ENCODE data around the gene CREBBP. TPM values are rescaled to one million over a fixed set of nuclear protein-coding genes. Genes with fewer than 3 reads are reported as not detected.

The CREBBP gene
- total and polyA plus RNA-seq, 2 experiments from 2014 or later, result 36.9 to 54.8 TPM

DNA sequence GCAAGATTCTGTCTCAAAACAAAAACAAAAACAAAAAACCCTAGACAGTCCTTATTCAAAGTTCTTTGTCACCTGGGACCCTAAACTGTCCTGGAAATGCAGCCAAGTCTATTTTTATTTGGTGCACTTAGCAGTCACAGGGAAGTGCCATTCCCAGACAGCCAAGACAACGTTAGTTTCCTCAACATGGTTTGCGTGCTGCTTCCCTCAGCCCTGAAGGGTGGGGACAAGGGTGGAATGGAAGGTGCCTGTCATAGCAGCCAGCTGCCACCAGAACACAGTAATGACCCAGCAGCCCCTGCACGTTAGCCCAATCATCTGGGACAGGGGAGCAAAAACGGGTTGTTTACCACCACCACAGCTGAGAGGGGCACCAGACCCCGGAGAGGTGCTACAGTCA lies 16.9 kb downstream of the CREBBP start:
- H3K27ac Mint-ChIP-seq, result no peak overlapping the region
- H4K20me1 ChIP-seq (replicated peaks; ENCODE audit: insufficient read depth), result peaks cover 75% of the 10 kb centered on the region
- H3K36me3 Mint-ChIP-seq (ENCODE audit: low read depth), result no peaks in the 10 kb centered on the region
- H3K9me2 ChIP-seq (ENCODE audit: insufficient read depth), result no peaks in the 10 kb centered on the region
- peak overlapping the region; percentile 62; the same call in 1 of the 2 replicates for H3K27ac ChIP-seq (ENCODE audit: low read depth)
- DNase-seq (ENCODE audit: low spot score) (no peak), ATAC-seq (peak; percentile 35)
- peaks cover under 1% of the 10 kb centered on the region for H3K27me3 Mint-ChIP-seq (ENCODE audit: insufficient read depth, low read depth, poor library complexity)
- H3K36me3 ChIP-seq (ENCODE audit: insufficient read depth), result no peaks in the 10 kb centered on the region
- no peak overlapping the region for H3K4me3 Mint-ChIP-seq
- no peak overlapping the region for H3K4me3 ChIP-seq
- H3K4me1 Mint-ChIP-seq, result peaks cover 42% of the 10 kb centered on the region
- peaks cover 29% of the 10 kb centered on the region for H3K4me1 ChIP-seq (ENCODE audit: insufficient read depth)
- H3K9me3 Mint-ChIP-seq, result no peaks in the 10 kb centered on the region
- TF ChIP-seq ZNF331 (CRISPR knock-in tag; IDR thresholded peaks at IDR 0.05; ENCODE audit: low read depth) (no peak), STAT1 (IDR thresholded peaks at IDR 0.05; ENCODE audit: unreplicated experiment) (no peak)
- no peak overlapping the region for H2AFZ ChIP-seq
- no peak overlapping the region for H3K4me2 ChIP-seq
- no peaks in the 10 kb centered on the region for H3K27me3 ChIP-seq (ENCODE audit: insufficient read depth)
- peaks cover 100% of the 10 kb centered on the region for H3K79me2 ChIP-seq (replicated peaks; ENCODE audit: insufficient read depth)
- no peaks in the 10 kb centered on the region for H3F3A ChIP-seq (replicated peaks; ENCODE audit: low read depth)

DNA sequence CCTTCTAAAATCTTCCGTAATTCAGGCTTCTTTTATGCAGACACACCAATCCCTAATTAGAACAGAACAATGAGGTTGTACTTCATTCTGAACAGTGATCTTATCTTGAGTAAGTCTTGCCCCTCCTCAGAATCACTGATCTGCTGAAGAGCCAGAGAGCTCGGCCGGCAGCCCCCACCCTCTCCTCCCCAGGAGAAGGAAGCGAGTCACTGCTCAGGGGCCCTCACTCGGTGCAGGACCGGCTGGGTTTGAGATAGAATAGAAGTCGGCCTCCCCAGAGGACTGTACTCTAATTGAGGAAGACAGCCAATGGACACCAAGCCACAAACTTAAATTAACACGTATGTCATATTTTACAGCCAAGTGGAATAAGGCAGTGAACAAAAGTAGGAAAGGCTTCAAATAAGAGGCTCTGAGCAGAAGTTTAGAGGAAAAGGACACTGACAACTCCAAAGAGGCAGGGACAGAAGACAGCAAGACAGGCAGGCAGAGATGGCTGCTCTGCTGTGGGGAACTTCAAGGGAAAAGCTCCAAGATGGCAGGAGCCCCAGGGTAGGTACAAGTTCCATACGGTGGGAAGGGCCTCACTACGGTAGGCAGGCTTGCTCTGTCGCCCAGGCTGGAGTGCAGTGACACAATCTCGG lies 18.6 kb downstream of the CREBBP start:
- peaks cover 80% of the 10 kb centered on the region for H4K20me1 ChIP-seq (replicated peaks; ENCODE audit: insufficient read depth)
- no peaks in the 10 kb centered on the region for H3K27me3 ChIP-seq (ENCODE audit: insufficient read depth)
- H3K27ac ChIP-seq (ENCODE audit: low read depth), result no peak overlapping the region; the same call in 1 of the 2 replicates
- H3K36me3 ChIP-seq (ENCODE audit: insufficient read depth), result no peaks in the 10 kb centered on the region
- Mint-ChIP-seq H3K36me3 (ENCODE audit: low read depth) (no peaks in the 10 kb centered on the region), H3K4me3 (no peak overlapping the region), H3K27me3 (ENCODE audit: insufficient read depth, low read depth, poor library complexity) (no peaks in the 10 kb centered on the region), H3K9me3 (no peaks in the 10 kb centered on the region), H3K27ac (no peak overlapping the region), H3K4me1 (peaks cover 53% of the 10 kb centered on the region)
- H3K79me2 ChIP-seq (replicated peaks; ENCODE audit: insufficient read depth), result peaks cover 100% of the 10 kb centered on the region
- H3K4me2 ChIP-seq, result no peak overlapping the region
- peaks cover 40% of the 10 kb centered on the region for H3K4me1 ChIP-seq (ENCODE audit: insufficient read depth)
- H2AFZ ChIP-seq, result no peak overlapping the region
- no peaks in the 10 kb centered on the region for H3K9me2 ChIP-seq (ENCODE audit: insufficient read depth)
- no peak for DNase-seq (ENCODE audit: low spot score)
- H3F3A ChIP-seq (replicated peaks; ENCODE audit: low read depth), result no peaks in the 10 kb centered on the region
- no peak overlapping the region for H3K4me3 ChIP-seq
- peak; percentile 52 for ATAC-seq
- no peak for TF ChIP-seq EZH2 (IDR thresholded peaks at IDR 0.05; ENCODE audit: low read depth, unreplicated experiment)
- no peak for TF ChIP-seq STAT1 (IDR thresholded peaks at IDR 0.05; ENCODE audit: unreplicated experiment)
- TF ChIP-seq, protein P1, sequence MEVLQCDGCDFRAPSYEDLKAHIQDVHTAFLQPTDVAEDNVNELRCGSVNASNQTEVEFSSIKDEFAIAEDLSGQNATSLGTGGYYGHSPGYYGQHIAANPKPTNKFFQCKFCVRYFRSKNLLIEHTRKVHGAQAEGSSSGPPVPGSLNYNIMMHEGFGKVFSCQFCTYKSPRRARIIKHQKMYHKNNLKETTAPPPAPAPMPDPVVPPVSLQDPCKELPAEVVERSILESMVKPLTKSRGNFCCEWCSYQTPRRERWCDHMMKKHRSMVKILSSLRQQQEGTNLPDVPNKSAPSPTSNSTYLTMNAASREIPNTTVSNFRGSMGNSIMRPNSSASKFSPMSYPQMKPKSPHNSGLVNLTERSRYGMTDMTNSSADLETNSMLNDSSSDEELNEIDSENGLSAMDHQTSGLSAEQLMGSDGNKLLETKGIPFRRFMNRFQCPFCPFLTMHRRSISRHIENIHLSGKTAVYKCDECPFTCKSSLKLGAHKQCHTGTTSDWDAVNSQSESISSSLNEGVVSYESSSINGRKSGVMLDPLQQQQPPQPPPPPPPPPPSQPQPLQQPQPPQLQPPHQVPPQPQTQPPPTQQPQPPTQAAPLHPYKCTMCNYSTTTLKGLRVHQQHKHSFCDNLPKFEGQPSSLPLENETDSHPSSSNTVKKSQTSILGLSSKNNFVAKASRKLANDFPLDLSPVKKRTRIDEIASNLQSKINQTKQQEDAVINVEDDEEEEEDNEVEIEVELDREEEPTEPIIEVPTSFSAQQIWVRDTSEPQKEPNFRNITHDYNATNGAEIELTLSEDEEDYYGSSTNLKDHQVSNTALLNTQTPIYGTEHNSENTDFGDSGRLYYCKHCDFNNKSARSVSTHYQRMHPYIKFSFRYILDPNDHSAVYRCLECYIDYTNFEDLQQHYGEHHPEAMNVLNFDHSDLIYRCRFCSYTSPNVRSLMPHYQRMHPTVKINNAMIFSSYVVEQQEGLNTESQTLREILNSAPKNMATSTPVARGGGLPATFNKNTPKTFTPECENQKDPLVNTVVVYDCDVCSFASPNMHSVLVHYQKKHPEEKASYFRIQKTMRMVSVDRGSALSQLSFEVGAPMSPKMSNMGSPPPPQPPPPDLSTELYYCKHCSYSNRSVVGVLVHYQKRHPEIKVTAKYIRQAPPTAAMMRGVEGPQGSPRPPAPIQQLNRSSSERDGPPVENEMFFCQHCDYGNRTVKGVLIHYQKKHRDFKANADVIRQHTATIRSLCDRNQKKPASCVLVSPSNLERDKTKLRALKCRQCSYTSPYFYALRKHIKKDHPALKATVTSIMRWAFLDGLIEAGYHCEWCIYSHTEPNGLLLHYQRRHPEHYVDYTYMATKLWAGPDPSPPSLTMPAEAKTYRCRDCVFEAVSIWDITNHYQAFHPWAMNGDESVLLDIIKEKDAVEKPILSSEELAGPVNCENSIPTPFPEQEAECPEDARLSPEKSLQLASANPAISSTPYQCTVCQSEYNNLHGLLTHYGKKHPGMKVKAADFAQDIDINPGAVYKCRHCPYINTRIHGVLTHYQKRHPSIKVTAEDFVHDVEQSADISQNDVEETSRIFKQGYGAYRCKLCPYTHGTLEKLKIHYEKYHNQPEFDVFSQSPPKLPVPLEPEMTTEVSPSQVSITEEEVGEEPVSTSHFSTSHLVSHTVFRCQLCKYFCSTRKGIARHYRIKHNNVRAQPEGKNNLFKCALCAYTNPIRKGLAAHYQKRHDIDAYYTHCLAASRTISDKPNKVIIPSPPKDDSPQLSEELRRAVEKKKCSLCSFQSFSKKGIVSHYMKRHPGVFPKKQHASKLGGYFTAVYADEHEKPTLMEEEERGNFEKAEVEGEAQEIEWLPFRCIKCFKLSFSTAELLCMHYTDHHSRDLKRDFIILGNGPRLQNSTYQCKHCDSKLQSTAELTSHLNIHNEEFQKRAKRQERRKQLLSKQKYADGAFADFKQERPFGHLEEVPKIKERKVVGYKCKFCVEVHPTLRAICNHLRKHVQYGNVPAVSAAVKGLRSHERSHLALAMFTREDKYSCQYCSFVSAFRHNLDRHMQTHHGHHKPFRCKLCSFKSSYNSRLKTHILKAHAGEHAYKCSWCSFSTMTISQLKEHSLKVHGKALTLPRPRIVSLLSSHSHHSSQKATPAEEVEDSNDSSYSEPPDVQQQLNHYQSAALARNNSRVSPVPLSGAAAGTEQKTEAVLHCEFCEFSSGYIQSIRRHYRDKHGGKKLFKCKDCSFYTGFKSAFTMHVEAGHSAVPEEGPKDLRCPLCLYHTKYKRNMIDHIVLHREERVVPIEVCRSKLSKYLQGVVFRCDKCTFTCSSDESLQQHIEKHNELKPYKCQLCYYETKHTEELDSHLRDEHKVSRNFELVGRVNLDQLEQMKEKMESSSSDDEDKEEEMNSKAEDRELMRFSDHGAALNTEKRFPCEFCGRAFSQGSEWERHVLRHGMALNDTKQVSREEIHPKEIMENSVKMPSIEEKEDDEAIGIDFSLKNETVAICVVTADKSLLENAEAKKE (CRISPR knock-in tag; IDR thresholded peaks at IDR 0.05), result no peak
- no peak for TF ChIP-seq ETS1 (IDR thresholded peaks at IDR 0.05)
- no peak for TF ChIP-seq CTCF (conservative IDR thresholded peaks at IDR 0.05; ENCODE audit: low read depth in 2 of 2)
- TF ChIP-seq POLR2AphosphoS5 (IDR thresholded peaks at IDR 0.05; ENCODE audit: low read depth), result no peak
- TF ChIP-seq, protein P2, sequence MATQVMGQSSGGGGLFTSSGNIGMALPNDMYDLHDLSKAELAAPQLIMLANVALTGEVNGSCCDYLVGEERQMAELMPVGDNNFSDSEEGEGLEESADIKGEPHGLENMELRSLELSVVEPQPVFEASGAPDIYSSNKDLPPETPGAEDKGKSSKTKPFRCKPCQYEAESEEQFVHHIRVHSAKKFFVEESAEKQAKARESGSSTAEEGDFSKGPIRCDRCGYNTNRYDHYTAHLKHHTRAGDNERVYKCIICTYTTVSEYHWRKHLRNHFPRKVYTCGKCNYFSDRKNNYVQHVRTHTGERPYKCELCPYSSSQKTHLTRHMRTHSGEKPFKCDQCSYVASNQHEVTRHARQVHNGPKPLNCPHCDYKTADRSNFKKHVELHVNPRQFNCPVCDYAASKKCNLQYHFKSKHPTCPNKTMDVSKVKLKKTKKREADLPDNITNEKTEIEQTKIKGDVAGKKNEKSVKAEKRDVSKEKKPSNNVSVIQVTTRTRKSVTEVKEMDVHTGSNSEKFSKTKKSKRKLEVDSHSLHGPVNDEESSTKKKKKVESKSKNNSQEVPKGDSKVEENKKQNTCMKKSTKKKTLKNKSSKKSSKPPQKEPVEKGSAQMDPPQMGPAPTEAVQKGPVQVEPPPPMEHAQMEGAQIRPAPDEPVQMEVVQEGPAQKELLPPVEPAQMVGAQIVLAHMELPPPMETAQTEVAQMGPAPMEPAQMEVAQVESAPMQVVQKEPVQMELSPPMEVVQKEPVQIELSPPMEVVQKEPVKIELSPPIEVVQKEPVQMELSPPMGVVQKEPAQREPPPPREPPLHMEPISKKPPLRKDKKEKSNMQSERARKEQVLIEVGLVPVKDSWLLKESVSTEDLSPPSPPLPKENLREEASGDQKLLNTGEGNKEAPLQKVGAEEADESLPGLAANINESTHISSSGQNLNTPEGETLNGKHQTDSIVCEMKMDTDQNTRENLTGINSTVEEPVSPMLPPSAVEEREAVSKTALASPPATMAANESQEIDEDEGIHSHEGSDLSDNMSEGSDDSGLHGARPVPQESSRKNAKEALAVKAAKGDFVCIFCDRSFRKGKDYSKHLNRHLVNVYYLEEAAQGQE (IDR thresholded peaks at IDR 0.05; ENCODE audit: unreplicated experiment), result no peak
